Activated B cell treated with CpG ODN at 0.5 μM for 24 hours (primary cell): ENCODE data around the gene HCST. TPM values are rescaled to one million over a fixed set of nuclear protein-coding genes. Genes with fewer than 3 reads are reported as not detected.

ENCODE experiments used
- ATAC-seq: fragments of 200-7000 bp; cut with Tn5 transposase; one replicate; pipeline ENCODE4 v1.10.0; 2021; ENCODE audit warnings: low read depth, mild to moderate bottlenecking, moderate library complexity
- CTCF ChIA-PET: fragments of 350-600 bp; sonication (Branson Sonifier 250); formaldehyde crosslinking; loops from one replicate; lab custom pipeline; 2021; ENCODE audit warnings: antibody characterized with exemption; lab: Charles Lee
- POLR2A ChIA-PET: fragments of 350-600 bp; sonication (Branson Sonifier 250); formaldehyde crosslinking; loops from one replicate; lab custom pipeline; 2021; ENCODE audit warnings: antibody characterized with exemption; lab: Charles Lee
- DNase-seq: peaks from one replicate; pipeline ENCODE4 v3.0.0; 2022
- H3K27ac Mint-ChIP-seq: one replicate; pipeline ENCODE4 v1.8.0; 2020; ENCODE audit warnings: mixed read lengths
- H3K27me3 Mint-ChIP-seq: one replicate; pipeline ENCODE4 v1.8.0; 2021; ENCODE audit warnings: mixed read lengths
- H3K36me3 Mint-ChIP-seq: one replicate; pipeline ENCODE4 v1.8.0; 2021; ENCODE audit warnings: low read depth, mixed read lengths
- H3K4me1 Mint-ChIP-seq: one replicate; pipeline ENCODE4 v1.8.0; 2021; ENCODE audit warnings: mixed read lengths
- H3K4me3 Mint-ChIP-seq: one replicate; pipeline ENCODE4 v1.8.0; 2020; ENCODE audit warnings: mild to moderate bottlenecking, mixed read lengths
- H3K9me3 Mint-ChIP-seq: one replicate; pipeline ENCODE4 v1.8.0; 2020; ENCODE audit warnings: mixed read lengths
- intact Hi-C: fragments of 100-400 bp; cut with micrococcal nuclease; formaldehyde crosslinking; loops from one replicate; pipeline ENCODE4 v1.15.1; 2024
- total RNA-seq: library from RNA; stranded (reverse); gene quantifications from 2 replicates; pipeline ENCODE4 v1.2.3, GENCODE V29; 2022
- TF ChIP-seq, protein P1 (sequence below): fragments of 200-600 bp; IDR thresholded peaks from one replicate; pipeline ENCODE4 v1.8.0; 2022; ENCODE audit warnings: antibody characterized with exemption, mild to moderate bottlenecking

Gene HCST
- total RNA-seq, 1 donor from 2014 or later: 2.9 TPM

DNA sequence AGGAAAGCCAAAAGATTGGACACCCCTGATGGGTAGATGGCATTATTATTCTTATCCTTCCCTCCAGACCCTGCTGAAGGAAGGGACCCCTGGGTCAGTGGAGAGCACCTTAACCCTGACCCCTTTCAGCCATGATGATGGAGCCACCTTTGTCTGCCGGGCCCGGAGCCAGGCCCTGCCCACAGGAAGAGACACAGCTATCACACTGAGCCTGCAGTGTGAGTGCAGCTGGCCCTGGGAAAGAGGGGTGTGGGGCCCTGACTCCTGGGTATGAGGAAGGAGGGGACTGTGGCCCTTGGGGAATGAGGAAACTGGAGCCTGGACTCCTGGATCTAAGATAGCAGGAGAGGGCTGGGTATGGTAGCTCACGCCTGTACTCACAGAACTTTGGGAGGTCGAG, 42.9 kb upstream of the HCST start:
- Mint-ChIP-seq H3K4me3 (no peak overlapping the region), H3K4me1 (peaks cover 12% of the 10 kb centered on the region), H3K27ac (no peak overlapping the region), H3K36me3 (no peaks in the 10 kb centered on the region), H3K27me3 (peaks cover 59% of the 10 kb centered on the region), H3K9me3 (no peaks in the 10 kb centered on the region)
- DNase-seq (no peak), ATAC-seq (no peak)
- POLR2A ChIA-PET: no interaction called here
- intact Hi-C loops: no loop called here
- TF ChIP-seq, protein P1, sequence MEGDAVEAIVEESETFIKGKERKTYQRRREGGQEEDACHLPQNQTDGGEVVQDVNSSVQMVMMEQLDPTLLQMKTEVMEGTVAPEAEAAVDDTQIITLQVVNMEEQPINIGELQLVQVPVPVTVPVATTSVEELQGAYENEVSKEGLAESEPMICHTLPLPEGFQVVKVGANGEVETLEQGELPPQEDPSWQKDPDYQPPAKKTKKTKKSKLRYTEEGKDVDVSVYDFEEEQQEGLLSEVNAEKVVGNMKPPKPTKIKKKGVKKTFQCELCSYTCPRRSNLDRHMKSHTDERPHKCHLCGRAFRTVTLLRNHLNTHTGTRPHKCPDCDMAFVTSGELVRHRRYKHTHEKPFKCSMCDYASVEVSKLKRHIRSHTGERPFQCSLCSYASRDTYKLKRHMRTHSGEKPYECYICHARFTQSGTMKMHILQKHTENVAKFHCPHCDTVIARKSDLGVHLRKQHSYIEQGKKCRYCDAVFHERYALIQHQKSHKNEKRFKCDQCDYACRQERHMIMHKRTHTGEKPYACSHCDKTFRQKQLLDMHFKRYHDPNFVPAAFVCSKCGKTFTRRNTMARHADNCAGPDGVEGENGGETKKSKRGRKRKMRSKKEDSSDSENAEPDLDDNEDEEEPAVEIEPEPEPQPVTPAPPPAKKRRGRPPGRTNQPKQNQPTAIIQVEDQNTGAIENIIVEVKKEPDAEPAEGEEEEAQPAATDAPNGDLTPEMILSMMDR: no peak
- CTCF ChIA-PET: no interaction called here

DNA sequence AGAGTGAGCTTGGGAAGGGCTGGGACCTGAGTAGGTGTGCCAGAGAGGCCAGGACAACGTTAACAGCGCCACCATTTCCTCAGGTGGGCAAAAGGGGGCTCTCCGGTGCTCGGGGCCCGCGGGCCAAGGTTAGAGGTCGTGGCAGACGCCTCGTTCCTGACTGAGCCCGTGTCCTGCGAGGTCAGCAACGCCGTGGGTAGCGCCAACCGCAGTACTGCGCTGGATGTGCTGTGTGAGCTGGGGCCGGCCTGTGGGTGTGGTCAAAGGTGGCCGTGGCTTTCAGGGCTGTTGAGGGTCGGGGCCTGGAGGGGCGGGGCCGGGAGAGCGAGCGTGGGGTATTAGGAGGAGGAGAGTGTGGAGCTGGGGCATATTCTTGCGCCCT, 41.9 kb upstream of the HCST start:
- no peak overlapping the region for H3K4me3 Mint-ChIP-seq
- ChIA-PET CTCF (no interaction called here), POLR2A (no interaction called here)
- TF ChIP-seq, protein P1: no peak
- no peak overlapping the region for H3K27ac Mint-ChIP-seq
- H3K36me3 Mint-ChIP-seq: no peaks in the 10 kb centered on the region
- intact Hi-C loops: no loop called here
- peaks cover 12% of the 10 kb centered on the region for H3K4me1 Mint-ChIP-seq
- no peak for ATAC-seq
- no peak for DNase-seq
- H3K9me3 Mint-ChIP-seq: no peaks in the 10 kb centered on the region
- H3K27me3 Mint-ChIP-seq: peaks cover 59% of the 10 kb centered on the region

DNA sequence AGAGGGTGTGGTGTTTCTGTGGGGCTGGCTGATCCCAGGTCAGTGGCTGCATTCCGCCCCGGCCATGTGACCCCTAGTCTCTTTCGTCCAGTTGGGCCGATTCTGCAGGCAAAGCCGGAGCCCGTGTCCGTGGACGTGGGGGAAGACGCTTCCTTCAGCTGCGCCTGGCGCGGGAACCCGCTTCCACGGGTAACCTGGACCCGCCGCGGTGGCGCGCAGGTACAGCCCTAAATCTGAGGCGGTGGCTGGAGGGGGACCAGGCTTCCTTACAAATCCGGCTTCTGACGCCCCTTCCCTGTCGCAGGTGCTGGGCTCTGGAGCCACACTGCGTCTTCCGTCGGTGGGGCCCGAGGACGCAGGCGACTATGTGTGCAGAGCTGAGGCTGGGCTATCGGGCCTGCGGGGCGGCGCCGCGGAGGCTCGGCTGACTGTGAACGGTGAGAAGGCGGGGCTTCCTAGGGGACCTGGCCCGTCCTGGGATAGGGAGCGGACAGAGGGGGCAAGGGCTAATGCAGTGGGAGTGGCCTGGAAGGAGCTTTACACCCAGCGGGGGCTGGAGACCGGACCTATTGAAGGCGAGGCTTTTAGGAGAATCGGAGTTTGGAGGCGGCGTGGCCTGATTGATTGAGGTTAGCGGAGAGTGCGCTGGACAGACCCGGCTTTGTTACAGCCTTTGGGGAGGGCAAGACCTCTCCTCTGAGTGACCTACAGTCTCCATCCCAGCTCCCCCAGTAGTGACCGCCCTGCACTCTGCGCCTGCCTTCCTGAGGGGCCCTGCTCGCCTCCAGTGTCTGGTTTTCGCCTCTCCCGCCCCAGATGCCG, 41.3 kb upstream of the HCST start:
- Mint-ChIP-seq H3K4me3 (peak overlapping the region; percentile 15), H3K4me1 (peaks cover 12% of the 10 kb centered on the region), H3K9me3 (no peaks in the 10 kb centered on the region), H3K27ac (no peak overlapping the region), H3K36me3 (no peaks in the 10 kb centered on the region), H3K27me3 (peaks cover 60% of the 10 kb centered on the region)
- DNase-seq (no peak), ATAC-seq (no peak)
- intact Hi-C loops: no loop called here
- ChIA-PET CTCF (no interaction called here), POLR2A (no interaction called here)
- TF ChIP-seq, protein P1: no peak

GRCh38 chr19:35861640-35862160, 40.6 kb upstream of the HCST start:
- Mint-ChIP-seq H3K36me3 (no peaks in the 10 kb centered on the region), H3K4me3 (no peak overlapping the region), H3K4me1 (peaks cover 12% of the 10 kb centered on the region), H3K27ac (no peak overlapping the region), H3K27me3 (peaks cover 65% of the 10 kb centered on the region), H3K9me3 (no peaks in the 10 kb centered on the region)
- POLR2A ChIA-PET: no interaction called here
- intact Hi-C loops: no loop called here
- TF ChIP-seq, protein P1: no peak
- DNase-seq (no peak), ATAC-seq (no peak)
- CTCF ChIA-PET: no interaction called here

- Mint-ChIP-seq H3K9me3 (no peaks in the 10 kb centered on the region), H3K36me3 (no peaks in the 10 kb centered on the region), H3K4me1 (peaks cover 5% of the 10 kb centered on the region), H3K27ac (no peak overlapping the region), H3K4me3 (no peak overlapping the region), H3K27me3 (peaks cover 65% of the 10 kb centered on the region)
- no peak for ATAC-seq
- ChIA-PET CTCF (no interaction called here), POLR2A (no interaction called here)
- no peak for DNase-seq
- TF ChIP-seq, protein P1: no peak
- intact Hi-C loops: no loop called here
These were observed 39.8 kb upstream of the HCST start for GRCh38 chr19:35862528-35862927.
